ENCODE measurements around the gene ZFYVE21. TPM values are rescaled to one million over a fixed set of nuclear protein-coding genes. Genes with fewer than 3 reads are reported as not detected.

The ZFYVE21 gene
- total RNA-seq, 1 donor from 2014 or later: 76.1 TPM

DNA sequence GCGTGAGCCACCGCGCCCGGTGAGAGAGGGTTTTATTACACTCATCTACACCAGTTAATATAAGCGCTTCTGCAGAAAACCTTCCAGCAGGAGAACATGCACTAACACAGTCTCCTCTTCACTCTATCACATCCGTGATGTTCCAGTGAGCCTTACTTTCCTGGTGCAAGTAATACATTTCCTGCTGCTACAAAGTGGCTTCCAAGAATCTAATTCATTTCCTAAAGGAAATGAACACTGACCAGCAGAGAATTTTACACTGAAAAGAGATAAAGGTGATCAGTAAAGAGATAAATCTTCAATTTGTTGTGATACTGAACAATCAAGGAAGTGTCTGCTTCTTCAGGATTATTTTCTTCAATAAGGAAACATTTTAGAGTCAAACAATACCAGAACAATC lies 39.5 kb downstream of the ZFYVE21 start:
- FAIRE-seq: no peak

GRCh38 chr14:103758059-103758776 lies 42.6 kb downstream of the ZFYVE21 start:
- TF ChIP-seq, protein P1, sequence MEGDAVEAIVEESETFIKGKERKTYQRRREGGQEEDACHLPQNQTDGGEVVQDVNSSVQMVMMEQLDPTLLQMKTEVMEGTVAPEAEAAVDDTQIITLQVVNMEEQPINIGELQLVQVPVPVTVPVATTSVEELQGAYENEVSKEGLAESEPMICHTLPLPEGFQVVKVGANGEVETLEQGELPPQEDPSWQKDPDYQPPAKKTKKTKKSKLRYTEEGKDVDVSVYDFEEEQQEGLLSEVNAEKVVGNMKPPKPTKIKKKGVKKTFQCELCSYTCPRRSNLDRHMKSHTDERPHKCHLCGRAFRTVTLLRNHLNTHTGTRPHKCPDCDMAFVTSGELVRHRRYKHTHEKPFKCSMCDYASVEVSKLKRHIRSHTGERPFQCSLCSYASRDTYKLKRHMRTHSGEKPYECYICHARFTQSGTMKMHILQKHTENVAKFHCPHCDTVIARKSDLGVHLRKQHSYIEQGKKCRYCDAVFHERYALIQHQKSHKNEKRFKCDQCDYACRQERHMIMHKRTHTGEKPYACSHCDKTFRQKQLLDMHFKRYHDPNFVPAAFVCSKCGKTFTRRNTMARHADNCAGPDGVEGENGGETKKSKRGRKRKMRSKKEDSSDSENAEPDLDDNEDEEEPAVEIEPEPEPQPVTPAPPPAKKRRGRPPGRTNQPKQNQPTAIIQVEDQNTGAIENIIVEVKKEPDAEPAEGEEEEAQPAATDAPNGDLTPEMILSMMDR (IDR thresholded peaks at IDR 0.05; ENCODE audit: insufficient read depth, low read length, severe bottlenecking): no peak

More for the DNA sequence above, 39.5 kb downstream of the ZFYVE21 start:
- TF ChIP-seq, protein P1 (IDR thresholded peaks at IDR 0.05; ENCODE audit: insufficient read depth, low read length, severe bottlenecking): no peak
- H3K4me3 ChIP-seq (ENCODE audit: low read depth, low read length): no peak overlapping the region
- no peaks in the 10 kb centered on the region for H3K27me3 ChIP-seq (ENCODE audit: control insufficient read depth, insufficient read depth, low read length)
- no peak for DNase-seq (ENCODE audit: low read depth)
- H3K36me3 ChIP-seq (ENCODE audit: control insufficient read depth, insufficient read depth, low read length): peaks cover 2% of the 10 kb centered on the region

GRCh38 chr14:103762036-103762435 lies 46.4 kb downstream of the ZFYVE21 start:
- no peak for FAIRE-seq
- no peak for DNase-seq (ENCODE audit: low read depth)
- H3K4me3 ChIP-seq (ENCODE audit: low read depth, low read length): no peak overlapping the region
- H3K27me3 ChIP-seq (ENCODE audit: control insufficient read depth, insufficient read depth, low read length): no peaks in the 10 kb centered on the region
- H3K36me3 ChIP-seq (ENCODE audit: control insufficient read depth, insufficient read depth, low read length): peaks cover 2% of the 10 kb centered on the region
- TF ChIP-seq, protein P1 (IDR thresholded peaks at IDR 0.05; ENCODE audit: insufficient read depth, low read length, severe bottlenecking): no peak

More at GRCh38 chr14:103758059-103758776, 42.6 kb downstream of the ZFYVE21 start:
- H3K36me3 ChIP-seq (ENCODE audit: control insufficient read depth, insufficient read depth, low read length): no peaks in the 10 kb centered on the region
- FAIRE-seq (no peak), DNase-seq (ENCODE audit: low read depth) (no peak)
- no peaks in the 10 kb centered on the region for H3K27me3 ChIP-seq (ENCODE audit: control insufficient read depth, insufficient read depth, low read length)
- no peak overlapping the region for H3K4me3 ChIP-seq (ENCODE audit: low read depth, low read length)

DNA sequence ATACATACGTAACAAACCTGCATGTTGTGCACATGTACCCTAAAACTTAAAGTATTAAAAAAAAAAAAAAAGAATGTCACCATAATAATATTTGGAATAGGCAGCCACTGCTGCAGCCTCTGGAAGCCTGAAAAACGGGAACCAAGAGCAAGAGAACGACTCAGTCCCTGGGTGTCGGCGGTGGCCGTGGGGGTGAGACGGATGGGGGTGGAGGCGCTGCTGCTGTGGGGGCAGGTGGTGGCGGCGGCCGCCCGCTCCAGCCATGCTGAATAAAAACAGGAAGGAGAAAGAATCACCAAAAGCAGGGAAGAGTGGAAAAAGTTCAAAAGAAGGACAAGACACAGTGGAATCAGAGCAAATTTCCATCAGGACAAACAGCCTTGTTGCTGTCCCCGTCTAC lies 46.9 kb downstream of the ZFYVE21 start:
- TF ChIP-seq, protein P1 (IDR thresholded peaks at IDR 0.05; ENCODE audit: insufficient read depth, low read length, severe bottlenecking): no peak

GRCh38 chr14:103763730-103764488 lies 48.3 kb downstream of the ZFYVE21 start:
- TF ChIP-seq, protein P1 (IDR thresholded peaks at IDR 0.05; ENCODE audit: insufficient read depth, low read length, severe bottlenecking): no peak
- Histone ChIP-seq H3K27me3 (ENCODE audit: control insufficient read depth, insufficient read depth, low read length) (no peaks in the 10 kb centered on the region), H3K36me3 (ENCODE audit: control insufficient read depth, insufficient read depth, low read length) (peaks cover 2% of the 10 kb centered on the region), H3K4me3 (ENCODE audit: low read depth, low read length) (no peak overlapping the region)
- FAIRE-seq (no peak), DNase-seq (ENCODE audit: low read depth) (no peak)

More for the DNA sequence above, 46.9 kb downstream of the ZFYVE21 start:
- no peak overlapping the region for H3K4me3 ChIP-seq (ENCODE audit: low read depth, low read length)
- peaks cover 2% of the 10 kb centered on the region for H3K36me3 ChIP-seq (ENCODE audit: control insufficient read depth, insufficient read depth, low read length)
- no peaks in the 10 kb centered on the region for H3K27me3 ChIP-seq (ENCODE audit: control insufficient read depth, insufficient read depth, low read length)
- no peak for DNase-seq (ENCODE audit: low read depth)
- FAIRE-seq: no peak
